Measurements from ENCODE around the gene CIB1.

CIB1 gene

GRCh38 chr15:90201944-90202375 is 31.8 kb downstream of the CIB1 start:
- Histone ChIP-seq H3K9ac (ENCODE audit: low read depth, low read length) (peak overlapping the region; percentile 87; the same call in 1 of the 2 replicates), H3K4me1 (ENCODE audit: insufficient read depth, low read length) (peaks cover 11% of the 10 kb centered on the region), H3K27me3 (ENCODE audit: insufficient read depth, low read length) (peaks cover 10% of the 10 kb centered on the region), H3K4me3 (ENCODE audit: low read length) (peak overlapping the region; percentile 93), H3K36me3 (ENCODE audit: insufficient read depth, low read depth, low read length) (peaks cover 5% of the 10 kb centered on the region; the same call in 1 of the 2 replicates), H3K27ac (ENCODE audit: low read length) (no peak overlapping the region), H3K9me3 (ENCODE audit: insufficient read depth, low read depth, low read length) (no peaks in the 10 kb centered on the region)

- Histone ChIP-seq H3K36me3 (ENCODE audit: insufficient read depth, low read depth, low read length) (peaks cover 5% of the 10 kb centered on the region; the same call in 1 of the 2 replicates), H3K9ac (ENCODE audit: low read depth, low read length) (peak within 1 kb of the TSS; percentile 87; the same call in 1 of the 2 replicates), H3K27me3 (ENCODE audit: insufficient read depth, low read length) (peaks cover 10% of the 10 kb centered on the region), H3K9me3 (ENCODE audit: insufficient read depth, low read depth, low read length) (no peaks in the 10 kb centered on the region), H3K4me1 (ENCODE audit: insufficient read depth, low read length) (peaks cover 11% of the 10 kb centered on the region), H3K27ac (ENCODE audit: low read length) (peak within 1 kb of the TSS; percentile 65), H3K4me3 (ENCODE audit: low read length) (peak within 1 kb of the TSS; percentile 93)
These were observed 32.4 kb downstream of the CIB1 start, which contains the start of gene SEMA4B for GRCh38 chr15:90201130-90201943. SEMA4B (plus strand) TSS chr15:90201330; CDS start chr15:90201579, 249 bp downstream.

GRCh38 chr15:90200534-90201129 is 33.1 kb downstream of the CIB1 start:
- H3K4me1 ChIP-seq (ENCODE audit: insufficient read depth, low read length) = peaks cover 11% of the 10 kb centered on the region
- H3K9me3 ChIP-seq (ENCODE audit: insufficient read depth, low read depth, low read length) = no peaks in the 10 kb centered on the region
- peak overlapping the region; percentile 65 for H3K27ac ChIP-seq (ENCODE audit: low read length)
- peaks cover 10% of the 10 kb centered on the region for H3K27me3 ChIP-seq (ENCODE audit: insufficient read depth, low read length)
- H3K9ac ChIP-seq (ENCODE audit: low read depth, low read length) = peak overlapping the region; percentile 87; the same call in 1 of the 2 replicates
- no peaks in the 10 kb centered on the region for H3K36me3 ChIP-seq (ENCODE audit: insufficient read depth, low read depth, low read length)
- H3K4me3 ChIP-seq (ENCODE audit: low read length) = peak overlapping the region; percentile 93

- Histone ChIP-seq H3K4me3 (ENCODE audit: low read length) (no peak overlapping the region), H3K36me3 (ENCODE audit: insufficient read depth, low read depth, low read length) (no peaks in the 10 kb centered on the region)
These were observed 39.1 kb downstream of the CIB1 start for GRCh38 chr15:90194655-90195054.

GRCh38 chr15:90192961-90193786 is 40.6 kb downstream of the CIB1 start:
- Histone ChIP-seq H3K36me3 (ENCODE audit: insufficient read depth, low read depth, low read length) (no peaks in the 10 kb centered on the region), H3K4me1 (ENCODE audit: insufficient read depth, low read length) (no peaks in the 10 kb centered on the region), H3K9ac (ENCODE audit: low read depth, low read length) (no peak overlapping the region), H3K27ac (ENCODE audit: low read length) (no peak overlapping the region), H3K27me3 (ENCODE audit: insufficient read depth, low read length) (no peaks in the 10 kb centered on the region), H3K4me3 (ENCODE audit: low read length) (no peak overlapping the region), H3K9me3 (ENCODE audit: insufficient read depth, low read depth, low read length) (no peaks in the 10 kb centered on the region)

More at GRCh38 chr15:90194655-90195054, 39.1 kb downstream of the CIB1 start:
- Histone ChIP-seq H3K4me1 (ENCODE audit: insufficient read depth, low read length) (no peaks in the 10 kb centered on the region), H3K27ac (ENCODE audit: low read length) (no peak overlapping the region), H3K27me3 (ENCODE audit: insufficient read depth, low read length) (no peaks in the 10 kb centered on the region), H3K9me3 (ENCODE audit: insufficient read depth, low read depth, low read length) (no peaks in the 10 kb centered on the region), H3K9ac (ENCODE audit: low read depth, low read length) (no peak overlapping the region)

- Histone ChIP-seq H3K9me3 (ENCODE audit: insufficient read depth, low read depth, low read length) (no peaks in the 10 kb centered on the region), H3K4me3 (ENCODE audit: low read length) (no peak overlapping the region), H3K27ac (ENCODE audit: low read length) (no peak overlapping the region), H3K36me3 (ENCODE audit: insufficient read depth, low read depth, low read length) (no peaks in the 10 kb centered on the region), H3K27me3 (ENCODE audit: insufficient read depth, low read length) (no peaks in the 10 kb centered on the region), H3K4me1 (ENCODE audit: insufficient read depth, low read length) (no peaks in the 10 kb centered on the region), H3K9ac (ENCODE audit: low read depth, low read length) (no peak overlapping the region)
These were observed 41.8 kb downstream of the CIB1 start for GRCh38 chr15:90191794-90192509.

GRCh38 chr15:90191344-90191687 is 42.4 kb downstream of the CIB1 start:
- Histone ChIP-seq H3K4me1 (ENCODE audit: insufficient read depth, low read length) (no peaks in the 10 kb centered on the region), H3K27me3 (ENCODE audit: insufficient read depth, low read length) (no peaks in the 10 kb centered on the region), H3K9ac (ENCODE audit: low read depth, low read length) (no peak overlapping the region), H3K36me3 (ENCODE audit: insufficient read depth, low read depth, low read length) (no peaks in the 10 kb centered on the region), H3K4me3 (ENCODE audit: low read length) (no peak overlapping the region), H3K9me3 (ENCODE audit: insufficient read depth, low read depth, low read length) (no peaks in the 10 kb centered on the region), H3K27ac (ENCODE audit: low read length) (no peak overlapping the region)

- Histone ChIP-seq H3K27me3 (ENCODE audit: insufficient read depth, low read length) (no peaks in the 10 kb centered on the region), H3K9ac (ENCODE audit: low read depth, low read length) (no peak overlapping the region; the same call in 1 of the 2 replicates), H3K36me3 (ENCODE audit: insufficient read depth, low read depth, low read length) (no peaks in the 10 kb centered on the region), H3K4me3 (ENCODE audit: low read length) (no peak overlapping the region), H3K4me1 (ENCODE audit: insufficient read depth, low read length) (no peaks in the 10 kb centered on the region), H3K27ac (ENCODE audit: low read length) (no peak overlapping the region), H3K9me3 (ENCODE audit: insufficient read depth, low read depth, low read length) (no peaks in the 10 kb centered on the region)
These were observed 43.0 kb downstream of the CIB1 start for GRCh38 chr15:90190606-90191343.

- Histone ChIP-seq H3K27me3 (ENCODE audit: insufficient read depth, low read length) (no peaks in the 10 kb centered on the region), H3K9ac (ENCODE audit: low read depth, low read length) (no peak overlapping the region), H3K27ac (ENCODE audit: low read length) (no peak overlapping the region), H3K9me3 (ENCODE audit: insufficient read depth, low read depth, low read length) (no peaks in the 10 kb centered on the region), H3K4me3 (ENCODE audit: low read length) (no peak overlapping the region), H3K4me1 (ENCODE audit: insufficient read depth, low read length) (peaks cover 4% of the 10 kb centered on the region; the same call in 1 of the 2 replicates), H3K36me3 (ENCODE audit: insufficient read depth, low read depth, low read length) (no peaks in the 10 kb centered on the region)
These were observed 43.8 kb downstream of the CIB1 start for GRCh38 chr15:90189781-90190467.
